NT2/D1 (cell line): ENCODE data around the gene SIGLEC14.

Experiments
- SUZ12 ChIP-seq: IDR thresholded peaks from 2 replicates; pipeline ENCODE4 v1.6.1; 2011; ENCODE audit not compliant: insufficient read length, insufficient read depth; ENCODE audit errors: extremely low read depth
- YY1 ChIP-seq: IDR thresholded peaks from 2 replicates; pipeline ENCODE4 v1.6.1; 2011; ENCODE audit not compliant: insufficient read length, insufficient read depth
- ZNF274 ChIP-seq: IDR thresholded peaks from 2 replicates; pipeline ENCODE4 v1.6.1; 2011; ENCODE audit warnings: mild to moderate bottlenecking, low read depth, low read length

DNA sequence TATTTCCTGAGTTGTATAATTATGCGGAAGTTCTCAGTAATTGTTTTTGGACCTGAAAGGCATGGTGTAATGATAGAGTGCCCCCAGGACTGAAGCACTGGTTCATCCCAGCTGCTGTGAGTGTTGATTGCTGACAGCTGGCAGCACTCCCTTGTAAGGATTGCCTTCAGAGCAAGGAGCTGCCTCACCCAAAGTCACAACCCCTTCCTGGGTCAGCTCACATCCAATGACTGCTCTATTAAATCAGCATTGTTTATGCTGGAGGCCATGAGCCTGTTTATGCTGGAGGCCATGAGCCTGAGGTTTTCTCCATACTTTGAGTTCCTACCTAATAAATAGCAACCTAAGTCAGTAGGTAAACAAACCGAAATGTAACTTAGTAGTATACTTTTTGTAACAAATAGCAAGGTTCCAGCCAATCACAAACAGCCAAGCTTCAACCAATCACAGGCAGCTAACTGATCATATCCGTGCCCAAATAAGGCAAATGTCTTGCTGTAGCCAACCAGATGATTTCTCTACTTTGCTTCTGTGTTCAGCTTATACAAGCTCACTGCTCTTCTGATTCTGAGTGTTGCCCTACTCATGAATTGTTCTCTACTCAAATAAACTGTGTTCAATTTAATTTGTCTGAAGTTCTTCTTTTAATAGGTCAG is 34.8 kb upstream of the SIGLEC14 start:
- TF ChIP-seq SUZ12 (no peak), ZNF274 (no peak), YY1 (no peak)
